ENCODE results near the gene PSMA2. TPM values are rescaled to one million over a fixed set of nuclear protein-coding genes. Genes with fewer than 3 reads are reported as not detected.

PSMA2 gene
- total RNA-seq, 2 donors from 2014 or later = 124 to 179 TPM

Other genes starting within 250 kb of the PSMA2 start
- gene C7orf25, start 20.1 kb downstream of the PSMA2 start, total RNA-seq = 1 to 10 TPM; 2.4 to 3.9 TPM
- 10 to 100 TPM; 40.5 to 68.7 TPM for gene MRPL32, start 202 bp upstream of the PSMA2 start, total RNA-seq
- gene HECW1, start 180.5 kb upstream of the PSMA2 start, total RNA-seq = not detected

Data from activated T-helper 17 cell treated with anti-CD3 and anti-CD28 coated beads, Interleukin-2, amount 50 U/mL, for 72 hours (primary cell).